ENCODE measurements around the gene CNFN.

The CNFN gene

DNA sequence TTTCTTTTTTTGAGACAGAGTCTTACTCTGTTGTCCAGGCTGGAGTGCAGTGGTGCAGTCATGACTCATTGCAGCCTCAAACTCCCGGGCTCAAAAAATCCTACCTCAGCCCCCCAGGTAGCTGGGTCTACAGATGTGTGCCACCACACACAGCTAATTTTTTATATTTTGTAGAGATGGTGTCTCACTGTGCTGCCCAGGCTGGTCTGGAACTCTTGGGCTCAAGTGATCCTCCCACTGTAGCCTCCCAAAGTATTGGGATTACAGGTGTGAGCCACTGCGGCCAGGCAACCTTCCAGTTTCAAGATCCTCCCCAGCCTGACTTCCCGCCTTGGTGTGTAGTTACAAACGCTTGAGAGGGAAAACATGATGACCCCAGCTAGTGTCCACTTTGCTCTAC lies 22.2 kb downstream of the CNFN start:
- no peak overlapping the region for H3K4me3 ChIP-seq (ENCODE audit: low read depth in 1 of 2, low read length in 1 of 2)
- TF ChIP-seq, protein P1, sequence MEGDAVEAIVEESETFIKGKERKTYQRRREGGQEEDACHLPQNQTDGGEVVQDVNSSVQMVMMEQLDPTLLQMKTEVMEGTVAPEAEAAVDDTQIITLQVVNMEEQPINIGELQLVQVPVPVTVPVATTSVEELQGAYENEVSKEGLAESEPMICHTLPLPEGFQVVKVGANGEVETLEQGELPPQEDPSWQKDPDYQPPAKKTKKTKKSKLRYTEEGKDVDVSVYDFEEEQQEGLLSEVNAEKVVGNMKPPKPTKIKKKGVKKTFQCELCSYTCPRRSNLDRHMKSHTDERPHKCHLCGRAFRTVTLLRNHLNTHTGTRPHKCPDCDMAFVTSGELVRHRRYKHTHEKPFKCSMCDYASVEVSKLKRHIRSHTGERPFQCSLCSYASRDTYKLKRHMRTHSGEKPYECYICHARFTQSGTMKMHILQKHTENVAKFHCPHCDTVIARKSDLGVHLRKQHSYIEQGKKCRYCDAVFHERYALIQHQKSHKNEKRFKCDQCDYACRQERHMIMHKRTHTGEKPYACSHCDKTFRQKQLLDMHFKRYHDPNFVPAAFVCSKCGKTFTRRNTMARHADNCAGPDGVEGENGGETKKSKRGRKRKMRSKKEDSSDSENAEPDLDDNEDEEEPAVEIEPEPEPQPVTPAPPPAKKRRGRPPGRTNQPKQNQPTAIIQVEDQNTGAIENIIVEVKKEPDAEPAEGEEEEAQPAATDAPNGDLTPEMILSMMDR (IDR thresholded peaks at IDR 0.05) = no peak
- no peaks in the 10 kb centered on the region for H3K9me3 ChIP-seq
- no peaks in the 10 kb centered on the region for H3K36me3 ChIP-seq
- no peaks in the 10 kb centered on the region for H3K4me1 ChIP-seq (ENCODE audit: control insufficient read depth in 1 of 2, insufficient read depth in 1 of 2, low read depth in 1 of 2, low read length in 1 of 2)
- H3K27me3 ChIP-seq = no peaks in the 10 kb centered on the region
- no peak overlapping the region for H3K27ac ChIP-seq

DNA sequence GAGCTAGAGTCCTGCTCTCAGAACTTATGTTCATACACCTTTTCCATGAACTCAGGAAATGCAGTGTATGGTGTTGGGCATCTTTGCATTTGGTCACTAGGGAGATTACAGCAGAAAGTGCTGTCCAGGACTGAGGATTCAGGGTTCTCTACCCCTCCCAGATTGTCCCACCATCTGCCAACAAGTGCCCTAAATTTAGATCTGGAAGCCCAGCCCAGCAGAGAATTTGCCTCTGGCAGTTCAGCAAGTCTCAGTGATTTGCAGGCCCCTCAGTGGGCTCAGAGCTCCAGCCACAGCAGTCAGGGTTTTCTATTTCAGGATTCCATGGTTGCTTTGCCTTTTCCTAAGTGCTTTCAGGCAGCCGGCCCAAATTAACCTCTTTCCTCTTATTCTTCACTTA lies 23.4 kb downstream of the CNFN start:
- no peak overlapping the region for H3K27ac ChIP-seq
- TF ChIP-seq, protein P1 (IDR thresholded peaks at IDR 0.05) = no peak
- no peak overlapping the region for H3K4me3 ChIP-seq (ENCODE audit: low read depth in 1 of 2, low read length in 1 of 2)
- no peaks in the 10 kb centered on the region for H3K27me3 ChIP-seq
- no peaks in the 10 kb centered on the region for H3K36me3 ChIP-seq
- H3K9me3 ChIP-seq = no peaks in the 10 kb centered on the region
- no peaks in the 10 kb centered on the region for H3K4me1 ChIP-seq (ENCODE audit: control insufficient read depth in 1 of 2, insufficient read depth in 1 of 2, low read depth in 1 of 2, low read length in 1 of 2)

DNA sequence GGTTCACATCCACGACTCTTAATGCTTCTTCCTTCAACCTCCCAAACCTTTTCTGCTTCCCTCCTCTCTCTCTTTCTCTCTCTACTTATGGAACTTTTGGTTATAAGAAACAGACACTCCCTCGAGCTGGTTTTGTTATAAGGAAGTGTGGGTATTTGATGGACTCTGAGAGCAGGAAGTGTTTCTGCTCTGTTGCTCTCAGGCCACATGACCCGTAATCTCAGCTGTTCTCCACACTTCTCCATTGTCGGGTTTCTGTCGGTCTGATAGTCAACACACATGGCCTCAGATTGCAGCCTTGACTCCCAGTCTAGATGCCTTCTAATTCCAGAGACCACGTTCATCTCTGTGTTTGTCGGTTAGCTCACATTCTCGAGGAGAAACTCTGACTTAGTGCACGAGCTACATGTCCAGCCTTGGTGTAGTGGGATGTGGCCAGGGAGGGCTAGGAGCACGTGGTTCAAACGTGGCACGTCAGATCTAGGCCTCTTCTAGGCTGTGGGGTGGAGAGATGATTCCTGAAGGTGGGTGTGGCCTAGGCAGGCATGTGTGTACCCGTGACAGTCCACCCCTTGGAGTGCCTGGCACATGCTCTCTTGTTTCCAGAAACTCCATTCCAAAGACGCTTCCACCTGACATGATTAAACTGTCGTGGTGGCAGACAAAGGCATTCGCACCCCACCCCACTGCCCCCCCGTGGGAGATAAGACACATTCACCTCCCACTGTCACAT lies 26.3 kb downstream of the CNFN start:
- peaks cover 4% of the 10 kb centered on the region for H3K36me3 ChIP-seq
- H3K4me1 ChIP-seq (ENCODE audit: control insufficient read depth in 1 of 2, insufficient read depth in 1 of 2, low read depth in 1 of 2, low read length in 1 of 2) = no peaks in the 10 kb centered on the region
- no peak overlapping the region for H3K4me3 ChIP-seq (ENCODE audit: low read depth in 1 of 2, low read length in 1 of 2)
- no peaks in the 10 kb centered on the region for H3K9me3 ChIP-seq
- no peaks in the 10 kb centered on the region for H3K27me3 ChIP-seq
- TF ChIP-seq, protein P1 (IDR thresholded peaks at IDR 0.05) = no peak
- H3K27ac ChIP-seq = no peak overlapping the region

DNA sequence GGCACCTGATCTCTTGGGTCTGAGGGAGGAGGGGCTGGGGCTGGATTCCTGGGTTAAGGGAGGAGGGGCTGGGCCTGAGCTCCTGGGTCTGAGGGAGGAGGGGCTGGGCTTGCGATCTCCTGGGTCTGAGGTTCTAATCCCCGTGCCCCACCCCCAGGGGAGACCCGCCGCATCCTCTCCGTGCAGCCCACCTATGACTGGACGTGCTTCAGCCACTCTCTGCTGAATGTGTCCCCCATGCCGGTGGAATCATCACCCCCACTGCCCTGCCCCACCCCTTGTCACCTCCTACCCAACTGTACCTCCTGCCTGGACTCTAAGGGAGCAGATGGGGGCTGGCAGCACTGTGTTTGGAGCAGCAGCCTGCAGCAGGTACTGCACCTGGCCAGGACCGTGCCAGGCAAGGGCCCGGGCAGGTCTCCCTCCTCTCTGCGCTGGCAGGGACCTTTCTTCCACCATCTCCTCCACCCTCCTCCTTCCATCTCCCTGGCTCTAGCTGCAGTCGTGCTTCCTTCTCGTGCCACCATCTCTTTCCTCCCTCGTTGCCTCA lies 27.1 kb downstream of the CNFN start:
- TF ChIP-seq, protein P1 (IDR thresholded peaks at IDR 0.05) = no peak
- Histone ChIP-seq H3K36me3 (peaks cover 4% of the 10 kb centered on the region), H3K4me3 (ENCODE audit: low read depth in 1 of 2, low read length in 1 of 2) (no peak overlapping the region), H3K27me3 (no peaks in the 10 kb centered on the region), H3K9me3 (no peaks in the 10 kb centered on the region), H3K27ac (no peak overlapping the region), H3K4me1 (ENCODE audit: control insufficient read depth in 1 of 2, insufficient read depth in 1 of 2, low read depth in 1 of 2, low read length in 1 of 2) (no peaks in the 10 kb centered on the region)

DNA sequence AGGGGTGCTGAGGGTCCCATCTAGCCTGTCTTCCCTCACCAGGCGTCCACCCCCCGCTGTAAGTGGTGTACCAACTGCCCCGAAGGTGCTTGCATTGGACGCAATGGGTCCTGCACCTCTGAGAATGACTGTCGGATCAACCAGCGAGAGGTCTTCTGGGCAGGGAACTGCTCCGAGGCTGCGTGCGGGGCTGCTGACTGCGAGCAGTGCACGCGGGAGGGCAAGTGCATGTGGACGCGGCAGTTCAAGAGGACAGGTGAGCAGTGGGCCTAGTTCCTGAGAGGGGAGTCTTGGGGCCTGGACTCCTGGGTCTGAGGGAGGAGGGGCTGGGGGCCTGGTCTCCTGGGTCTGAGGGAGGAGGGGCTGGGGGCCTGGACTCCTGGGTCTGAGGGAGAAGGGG lies 27.8 kb downstream of the CNFN start:
- Histone ChIP-seq H3K27ac (no peak overlapping the region), H3K4me3 (ENCODE audit: low read depth in 1 of 2, low read length in 1 of 2) (no peak overlapping the region), H3K27me3 (no peaks in the 10 kb centered on the region), H3K9me3 (no peaks in the 10 kb centered on the region), H3K4me1 (ENCODE audit: control insufficient read depth in 1 of 2, insufficient read depth in 1 of 2, low read depth in 1 of 2, low read length in 1 of 2) (no peaks in the 10 kb centered on the region), H3K36me3 (peaks cover 5% of the 10 kb centered on the region)
- TF ChIP-seq, protein P1 (IDR thresholded peaks at IDR 0.05) = no peak
